Uterus (tissue), 2 donors: Measurements from ENCODE around the gene COX10.
"Not testable (repeated sequence)": the region's sequence is repeated elsewhere in the genome, so short reads cannot be mapped to it uniquely, and the experiment has no call there.

Source experiments
- CTCF ChIP-seq, 4 experiments: fragments of 200-600 bp in 2 of 4; fragments of 450-650 bp in 2 of 4; sonication (generic) in 2 of 4; IDR thresholded peaks; one replicate each; pipeline ENCODE4 v1.5.1; 2016 to 2019; ENCODE audit warnings: antibody characterized with exemption in 4 of 4, mild to moderate bottlenecking in 2 of 4, moderate library complexity in 1 of 4
- POLR2A ChIP-seq, 2 donors: fragments of 450-650 bp; IDR thresholded peaks; one replicate each; pipeline ENCODE4 v1.6.1; 2016; ENCODE audit warnings: antibody characterized with exemption in 2 of 2, mild to moderate bottlenecking in 1 of 2, moderate library complexity in 1 of 2

- not testable (repeated sequence) for TF ChIP-seq CTCF, POLR2A (IDR thresholded peaks at IDR 0.05)
Observed at GRCh38 chr17:14176989-14177388, 107.7 kb downstream of the COX10 start.
